Ovary (tissue), 9 donors: ENCODE data around the gene NCK2. TPM values are rescaled to one million over a fixed set of nuclear protein-coding genes. Genes with fewer than 3 reads are reported as not detected.

Experiments
- DNase-seq, 5 donors: peaks; one replicate each; pipeline ENCODE4 v3.0.0-alpha.2; 2019 to 2020
- H3K27ac ChIP-seq, 2 donors: fragments of 200-600 bp; one replicate each; pipeline versions ENCODE4 v1.5.1 to v1.8.0; 2019 to 2022
- H3K27me3 ChIP-seq: fragments of 200-600 bp; one replicate; pipeline ENCODE4 v1.8.0; 2022
- H3K36me3 ChIP-seq: fragments of 200-600 bp; sonication (generic); one replicate; pipeline ENCODE4 v1.5.1; 2019
- H3K4me1 ChIP-seq: one replicate; pipeline ENCODE4 v1.8.1; 2013; ENCODE audit warnings: mild to moderate bottlenecking, moderate library complexity; ENCODE audit not compliant: insufficient read depth
- H3K4me3 ChIP-seq: fragments of 200-600 bp; sonication (generic); one replicate; pipeline ENCODE4 v1.5.1; 2017
- H3K9me3 ChIP-seq, 2 donors: fragments of 200-600 bp in 1 of 2; sonication (generic) in 1 of 2; one replicate each; pipeline versions ENCODE4 v1.5.1 to v1.8.1; 2013 to 2019; ENCODE audit warnings: mild to moderate bottlenecking in 1 of 2, moderate library complexity in 1 of 2
- EP300 ChIP-seq: sonication (generic); formaldehyde crosslinking; IDR thresholded peaks from one replicate; pipeline ENCODE4 v1.6.1; 2017; ENCODE audit warnings: antibody characterized with exemption
- POLR2A ChIP-seq: fragments of 450-650 bp; IDR thresholded peaks from one replicate; pipeline ENCODE4 v1.6.1; 2017; ENCODE audit warnings: antibody characterized with exemption, mild to moderate bottlenecking, moderate library complexity
- WGBS, 3 donors: extraction: QIAGEN DNeasy Blood & Tissue Kit in 1 of 3; methylation state at CpG; one replicate each; pipeline versions ENCODE4 v1.1.5 to v1.1.7; 2013 to 2017; 5-methylcytosine and 5-hydroxymethylcytosine counted together
- intact Hi-C, 4 donors: fragments of 100-400 bp; cut with DNase I; formaldehyde crosslinking; loops; one replicate each; pipeline versions ENCODE4 v1.11.0 to v1.15.1; 2022 to 2023
- polyA plus RNA-seq, 2 donors: library from polyadenylated mRNA; stranded (reverse); fragments of 200-250 nt in 1 of 2; fragments of 350-450 nt in 1 of 2; fragmentation: Illumina TruSeq in 1 of 2; extraction: RNeasy Lipid Tissue Mini Kit (QIAGEN cat#74804) in 1 of 2; gene quantifications; one replicate each; pipeline ENCODE4 v1.2.3, GENCODE V29; 2013 to 2014
- total RNA-seq, 7 donors: library from RNA; depleted of rRNA in 2 of 7; stranded (reverse); fragments of >200 nt in 2 of 7; fragmentation: NEBNext Ultra II Directional in 3 of 7; extraction: Animal tissue kit (Norgen Biotek cat#: 25700) in 3 of 7; gene quantifications; one replicate each; pipeline versions ENCODE4 v1.1.0 to v1.2.4, GENCODE V29; 2016 to 2023
- TF ChIP-seq, protein P1 (sequence below), 3 donors: fragments of 450-650 bp in 2 of 3; fragments of 200-600 bp in 1 of 3; IDR thresholded peaks; one replicate each; pipeline versions ENCODE4 v1.5.1 to v1.8.0; 2016 to 2022; ENCODE audit warnings: antibody characterized with exemption in 3 of 3, mild to moderate bottlenecking in 1 of 3
- donor health status: DM: no; HTN: no; CAD: no; lungs with moderate emphysema.
- donor health status: DM: no; HTN: no; CAD: no.
- donor health status: Bipolar disorder and iron deficiency.
- donor health status: DM: yes; HTN: yes; CAD: no.
- donor health status: DM: no; HTN: no; CAD: no.
- donor health status: DM: yes; HTN: yes; CAD: no.

The NCK2 gene
- total and polyA plus RNA-seq, 9 donors, result 16.7 to 42.9 (median 31.2) TPM

- no peak for DNase-seq
- WGBS, 3 donors, result 57 to 70% (median 61%) methylated on average over 2 of the region's 2 CpGs
- Histone ChIP-seq H3K9me3 (no peaks in the 10 kb centered on the region), H3K27ac (no peak overlapping the region), H3K36me3 (no peaks in the 10 kb centered on the region), H3K4me1 (no peaks in the 10 kb centered on the region), H3K4me3 (no peak overlapping the region), H3K27me3 (no peaks in the 10 kb centered on the region)
- intact Hi-C loops, result no loop called here
- no peak for TF ChIP-seq EP300
- TF ChIP-seq POLR2A, result no peak
- TF ChIP-seq, protein P1, sequence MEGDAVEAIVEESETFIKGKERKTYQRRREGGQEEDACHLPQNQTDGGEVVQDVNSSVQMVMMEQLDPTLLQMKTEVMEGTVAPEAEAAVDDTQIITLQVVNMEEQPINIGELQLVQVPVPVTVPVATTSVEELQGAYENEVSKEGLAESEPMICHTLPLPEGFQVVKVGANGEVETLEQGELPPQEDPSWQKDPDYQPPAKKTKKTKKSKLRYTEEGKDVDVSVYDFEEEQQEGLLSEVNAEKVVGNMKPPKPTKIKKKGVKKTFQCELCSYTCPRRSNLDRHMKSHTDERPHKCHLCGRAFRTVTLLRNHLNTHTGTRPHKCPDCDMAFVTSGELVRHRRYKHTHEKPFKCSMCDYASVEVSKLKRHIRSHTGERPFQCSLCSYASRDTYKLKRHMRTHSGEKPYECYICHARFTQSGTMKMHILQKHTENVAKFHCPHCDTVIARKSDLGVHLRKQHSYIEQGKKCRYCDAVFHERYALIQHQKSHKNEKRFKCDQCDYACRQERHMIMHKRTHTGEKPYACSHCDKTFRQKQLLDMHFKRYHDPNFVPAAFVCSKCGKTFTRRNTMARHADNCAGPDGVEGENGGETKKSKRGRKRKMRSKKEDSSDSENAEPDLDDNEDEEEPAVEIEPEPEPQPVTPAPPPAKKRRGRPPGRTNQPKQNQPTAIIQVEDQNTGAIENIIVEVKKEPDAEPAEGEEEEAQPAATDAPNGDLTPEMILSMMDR (IDR thresholded peaks at IDR 0.05), result no peak
These were observed 160.2 kb downstream of the NCK2 start for GRCh38 chr2:105904938-105905337.

DNA sequence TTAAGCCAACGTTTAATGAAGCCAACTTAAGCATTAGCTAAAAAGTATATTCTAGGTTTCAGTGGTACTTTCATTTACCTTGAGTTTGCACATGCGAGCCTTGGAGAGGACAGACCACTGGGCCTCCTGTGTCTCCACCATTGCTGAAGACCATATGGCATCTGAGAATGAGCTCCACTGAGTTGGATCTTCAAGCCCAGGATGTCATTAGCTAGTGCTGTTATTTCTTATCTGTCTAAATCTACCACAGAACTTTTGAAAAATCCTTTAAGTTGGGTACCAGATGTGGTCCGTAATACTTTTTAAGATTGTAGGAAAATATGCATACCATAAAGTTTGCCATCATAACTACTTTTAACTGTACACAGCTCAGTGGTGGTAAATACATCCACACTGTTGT, 161.8 kb downstream of the NCK2 start:
- H3K4me3 ChIP-seq, result no peak overlapping the region
- H3K36me3 ChIP-seq, result no peaks in the 10 kb centered on the region
- intact Hi-C loops, result no loop called here
- no peaks in the 10 kb centered on the region for H3K4me1 ChIP-seq
- no peak for DNase-seq
- no peaks in the 10 kb centered on the region for H3K27me3 ChIP-seq
- WGBS, 3 donors, result 73 to 78% (median 75%) methylated on average over 3 of the region's 3 CpGs
- H3K9me3 ChIP-seq, result no peaks in the 10 kb centered on the region
- H3K27ac ChIP-seq, result no peak overlapping the region
- no peak for TF ChIP-seq POLR2A
- TF ChIP-seq EP300, result no peak

DNA sequence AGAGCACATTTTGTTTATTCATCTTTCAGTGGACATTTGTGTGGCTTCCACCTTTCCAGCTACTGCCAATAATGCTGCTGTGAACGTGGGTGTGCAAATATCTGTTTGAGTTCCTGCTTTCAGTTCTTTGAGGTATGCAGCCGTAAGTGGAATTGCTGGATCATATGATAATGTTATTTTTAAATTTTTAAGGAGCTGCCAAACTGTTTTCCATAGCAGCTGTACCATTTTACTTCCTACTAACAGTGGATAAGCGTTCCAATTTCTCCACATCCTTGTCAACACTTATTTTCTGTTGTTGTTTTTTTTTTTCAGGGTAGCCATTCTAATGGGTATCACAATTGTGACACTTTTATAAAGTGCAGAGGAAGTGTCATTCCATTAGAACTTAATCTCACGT, 162.5 kb downstream of the NCK2 start:
- H3K4me3 ChIP-seq, result no peak overlapping the region
- H3K27ac ChIP-seq, result no peak overlapping the region
- no peaks in the 10 kb centered on the region for H3K36me3 ChIP-seq
- H3K4me1 ChIP-seq, result no peaks in the 10 kb centered on the region
- WGBS, 3 donors, result 13 to 14% (median 13%) methylated on average over 4 of the region's 4 CpGs
- TF ChIP-seq EP300 (no peak), POLR2A (no peak)
- TF ChIP-seq, protein P1 (IDR thresholded peaks at IDR 0.05), result no peak
- DNase-seq, result no peak
- H3K27me3 ChIP-seq, result no peaks in the 10 kb centered on the region
- intact Hi-C loops, result no loop called here
- H3K9me3 ChIP-seq, result no peaks in the 10 kb centered on the region

DNA sequence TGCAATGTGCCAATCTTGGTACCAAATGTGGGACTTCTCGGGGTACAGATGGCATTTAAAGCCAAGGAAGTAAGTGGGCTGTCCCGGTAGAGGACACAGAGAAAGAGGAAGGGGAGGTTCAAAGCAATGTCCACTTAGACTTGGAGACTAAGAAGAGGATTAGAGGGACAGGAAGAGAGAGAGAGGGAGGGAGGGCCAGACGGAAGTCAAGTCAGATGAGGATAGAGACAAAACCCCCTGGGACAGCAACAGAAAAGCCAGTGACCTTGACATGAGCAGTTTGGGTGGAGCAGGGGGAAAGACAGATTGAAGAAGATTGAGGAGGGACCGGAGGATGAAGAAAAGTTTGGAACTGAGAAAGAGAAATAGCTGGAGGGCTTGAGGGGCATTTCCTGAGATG, 164.5 kb downstream of the NCK2 start:
- WGBS, 3 donors, result 74 to 76% (median 75%) methylated on average over 4 of the region's 4 CpGs
- no peak overlapping the region for H3K27ac ChIP-seq

GRCh38 chr2:105910497-105911238, 166.0 kb downstream of the NCK2 start:
- intact Hi-C loops, result no loop called here
- no peaks in the 10 kb centered on the region for H3K36me3 ChIP-seq
- H3K4me1 ChIP-seq, result no peaks in the 10 kb centered on the region
- no peak overlapping the region for H3K4me3 ChIP-seq
- no peaks in the 10 kb centered on the region for H3K9me3 ChIP-seq
- TF ChIP-seq, protein P1 (IDR thresholded peaks at IDR 0.05), result no peak
- TF ChIP-seq EP300, result no peak
- no peak for TF ChIP-seq POLR2A
- no peak overlapping the region for H3K27ac ChIP-seq
- no peaks in the 10 kb centered on the region for H3K27me3 ChIP-seq
- DNase-seq, result no peak
- WGBS, 3 donors, result 84 to 90% (median 86%) methylated on average over 13 of the region's 13 CpGs

More for the DNA sequence above, 164.5 kb downstream of the NCK2 start:
- Histone ChIP-seq H3K9me3 (no peaks in the 10 kb centered on the region), H3K36me3 (no peaks in the 10 kb centered on the region), H3K27me3 (no peaks in the 10 kb centered on the region), H3K4me3 (no peak overlapping the region), H3K4me1 (no peaks in the 10 kb centered on the region)
- intact Hi-C loops, result no loop called here
- TF ChIP-seq, protein P1 (IDR thresholded peaks at IDR 0.05), result no peak
- DNase-seq, result no peak
